Measurements from ENCODE around the gene APPL1. TPM values are rescaled to one million over a fixed set of nuclear protein-coding genes. Genes with fewer than 3 reads are reported as not detected.

The APPL1 gene
- total RNA-seq, 2 donors from 2014 or later, result 47.0 to 53.8 TPM

- H3K27me3 ChIP-seq (replicated peaks; ENCODE audit: insufficient read depth), result no peaks in the 10 kb centered on the region
- TF ChIP-seq CTCF (IDR thresholded peaks at IDR 0.05), result no peak
- H3K27ac ChIP-seq, result peak overlapping the region; percentile 84 to 85
- ATAC-seq (ENCODE audit: insufficient number of reproducible peaks, low FRiP score, low read depth), result peak; percentile 17
- H3K4me1 ChIP-seq (ENCODE audit: control insufficient read depth in 1 of 2, low read depth in 2 of 2), result peaks cover 18 to 33% of the 10 kb centered on the region in 2 donors
- peak overlapping the region; percentile 96 for H3K4me3 ChIP-seq
- H3K9me3 ChIP-seq, result no peaks in the 10 kb centered on the region
- no peak for DNase-seq (ENCODE audit: low spot score)
- H3K36me3 ChIP-seq, result no peaks in the 10 kb centered on the region
Observed at GRCh38 chr3:57227930-57228751, 612 bp downstream of the APPL1 start.

GRCh38 chr3:57230006-57230405, 2.5 kb downstream of the APPL1 start:
- Histone ChIP-seq H3K9me3 (no peaks in the 10 kb centered on the region), H3K27me3 (replicated peaks; ENCODE audit: insufficient read depth) (no peaks in the 10 kb centered on the region), H3K4me1 (ENCODE audit: control insufficient read depth in 1 of 2, low read depth in 2 of 2) (peaks cover 23 to 41% of the 10 kb centered on the region in 2 donors), H3K36me3 (no peaks in the 10 kb centered on the region), H3K27ac (no peak overlapping the region), H3K4me3 (no peak overlapping the region)
- ATAC-seq (ENCODE audit: insufficient number of reproducible peaks, low FRiP score, low read depth) (no peak), DNase-seq (ENCODE audit: low spot score) (no peak)
- TF ChIP-seq CTCF (IDR thresholded peaks at IDR 0.05), result no peak

- Histone ChIP-seq H3K27ac (no peak overlapping the region), H3K27me3 (replicated peaks; ENCODE audit: insufficient read depth) (no peaks in the 10 kb centered on the region), H3K9me3 (no peaks in the 10 kb centered on the region), H3K4me3 (no peak overlapping the region), H3K4me1 (ENCODE audit: control insufficient read depth in 1 of 2, low read depth in 2 of 2) (peaks cover 22 to 32% of the 10 kb centered on the region in 2 donors), H3K36me3 (peaks cover 8% of the 10 kb centered on the region)
- DNase-seq (ENCODE audit: low spot score), result no peak
- no peak for ATAC-seq (ENCODE audit: insufficient number of reproducible peaks, low FRiP score, low read depth)
- TF ChIP-seq CTCF (IDR thresholded peaks at IDR 0.05), result no peak
Observed at GRCh38 chr3:57233799-57234198, 6.3 kb downstream of the APPL1 start.

- Histone ChIP-seq H3K36me3 (peaks cover 15% of the 10 kb centered on the region), H3K9me3 (no peaks in the 10 kb centered on the region), H3K4me3 (no peak overlapping the region), H3K27ac (no peak overlapping the region), H3K27me3 (replicated peaks; ENCODE audit: insufficient read depth) (no peaks in the 10 kb centered on the region), H3K4me1 (ENCODE audit: control insufficient read depth in 1 of 2, low read depth in 2 of 2) (peaks cover 16 to 21% of the 10 kb centered on the region in 2 donors)
- ATAC-seq (ENCODE audit: insufficient number of reproducible peaks, low FRiP score, low read depth), result no peak
- no peak for DNase-seq (ENCODE audit: low spot score)
- TF ChIP-seq CTCF (IDR thresholded peaks at IDR 0.05), result no peak
Observed at GRCh38 chr3:57234613-57235575, 7.4 kb downstream of the APPL1 start.

GRCh38 chr3:57244946-57245345, 17.4 kb downstream of the APPL1 start:
- ATAC-seq (ENCODE audit: insufficient number of reproducible peaks, low FRiP score, low read depth) (no peak), DNase-seq (ENCODE audit: low spot score) (no peak)
- no peaks in the 10 kb centered on the region for H3K27me3 ChIP-seq (replicated peaks; ENCODE audit: insufficient read depth)
- H3K36me3 ChIP-seq, result peaks cover 51% of the 10 kb centered on the region
- no peaks in the 10 kb centered on the region for H3K9me3 ChIP-seq
- no peaks in the 10 kb centered on the region for H3K4me1 ChIP-seq (ENCODE audit: control insufficient read depth in 1 of 2, low read depth in 2 of 2)
- no peak overlapping the region for H3K27ac ChIP-seq
- H3K4me3 ChIP-seq, result no peak overlapping the region
- no peak for TF ChIP-seq CTCF (IDR thresholded peaks at IDR 0.05)
